GM12864 (cell line): ENCODE measurements around the gene CD7.

Source experiments
- DNase-seq: peaks from one replicate; pipeline ENCODE4 v3.0.0-alpha.2; 2011; ENCODE audit warnings: low read depth
- H3K4me3 ChIP-seq: 2 replicates; pipeline ENCODE4 v1.5.1; 2011; ENCODE audit warnings: mild to moderate bottlenecking, low read depth, low read length, control low read depth
- TF ChIP-seq, protein P1 (sequence below): IDR thresholded peaks from 2 replicates; pipeline ENCODE4 v1.5.1; 2011; ENCODE audit warnings: low read depth, mild to moderate bottlenecking, moderate library complexity, low read length, control low read depth, inconsistent platforms; ENCODE audit errors: missing control alignments

The CD7 gene

GRCh38 chr17:82325286-82326180 lies 8.1 kb upstream of the CD7 start:
- no peak for DNase-seq
- TF ChIP-seq, protein P1, sequence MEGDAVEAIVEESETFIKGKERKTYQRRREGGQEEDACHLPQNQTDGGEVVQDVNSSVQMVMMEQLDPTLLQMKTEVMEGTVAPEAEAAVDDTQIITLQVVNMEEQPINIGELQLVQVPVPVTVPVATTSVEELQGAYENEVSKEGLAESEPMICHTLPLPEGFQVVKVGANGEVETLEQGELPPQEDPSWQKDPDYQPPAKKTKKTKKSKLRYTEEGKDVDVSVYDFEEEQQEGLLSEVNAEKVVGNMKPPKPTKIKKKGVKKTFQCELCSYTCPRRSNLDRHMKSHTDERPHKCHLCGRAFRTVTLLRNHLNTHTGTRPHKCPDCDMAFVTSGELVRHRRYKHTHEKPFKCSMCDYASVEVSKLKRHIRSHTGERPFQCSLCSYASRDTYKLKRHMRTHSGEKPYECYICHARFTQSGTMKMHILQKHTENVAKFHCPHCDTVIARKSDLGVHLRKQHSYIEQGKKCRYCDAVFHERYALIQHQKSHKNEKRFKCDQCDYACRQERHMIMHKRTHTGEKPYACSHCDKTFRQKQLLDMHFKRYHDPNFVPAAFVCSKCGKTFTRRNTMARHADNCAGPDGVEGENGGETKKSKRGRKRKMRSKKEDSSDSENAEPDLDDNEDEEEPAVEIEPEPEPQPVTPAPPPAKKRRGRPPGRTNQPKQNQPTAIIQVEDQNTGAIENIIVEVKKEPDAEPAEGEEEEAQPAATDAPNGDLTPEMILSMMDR: no peak
- no peak overlapping the region for H3K4me3 ChIP-seq

- H3K4me3 ChIP-seq: no peak overlapping the region
Observed at GRCh38 chr17:82324566-82325285, 7.3 kb upstream of the CD7 start.

GRCh38 chr17:82323514-82324234 lies 6.3 kb upstream of the CD7 start:
- TF ChIP-seq, protein P1: no peak

More at GRCh38 chr17:82324566-82325285, 7.3 kb upstream of the CD7 start:
- TF ChIP-seq, protein P1: no peak
- no peak for DNase-seq

GRCh38 chr17:82322526-82323453 lies 5.4 kb upstream of the CD7 start:
- DNase-seq: no peak
- TF ChIP-seq, protein P1: no peak
- H3K4me3 ChIP-seq: no peak overlapping the region

More at GRCh38 chr17:82323514-82324234, 6.3 kb upstream of the CD7 start:
- H3K4me3 ChIP-seq: no peak overlapping the region
- DNase-seq: no peak

- no peak overlapping the region for H3K4me3 ChIP-seq
- DNase-seq: no peak
- TF ChIP-seq, protein P1: no peak
Observed at GRCh38 chr17:82321947-82322466, 4.6 kb upstream of the CD7 start.
